ACHN (cell line): ENCODE measurements around the gene DSC3.
A peak's percentile ranks its signal among the peaks of the same experiment; 100 is the strongest.

Experiments used
- DNase-seq: peaks from one replicate; pipeline ENCODE4 v3.0.0-alpha.2; 2015
- in situ Hi-C: cut with HindIII; loops from 2 replicates; pipeline ENCODE4 v1.10.0; 2017; ENCODE audit warnings: low sequenced_read_pairs, low pct_ligation_motif_present, low pct_unique_long_range_greater_than_20kb

Gene DSC3

DNA sequence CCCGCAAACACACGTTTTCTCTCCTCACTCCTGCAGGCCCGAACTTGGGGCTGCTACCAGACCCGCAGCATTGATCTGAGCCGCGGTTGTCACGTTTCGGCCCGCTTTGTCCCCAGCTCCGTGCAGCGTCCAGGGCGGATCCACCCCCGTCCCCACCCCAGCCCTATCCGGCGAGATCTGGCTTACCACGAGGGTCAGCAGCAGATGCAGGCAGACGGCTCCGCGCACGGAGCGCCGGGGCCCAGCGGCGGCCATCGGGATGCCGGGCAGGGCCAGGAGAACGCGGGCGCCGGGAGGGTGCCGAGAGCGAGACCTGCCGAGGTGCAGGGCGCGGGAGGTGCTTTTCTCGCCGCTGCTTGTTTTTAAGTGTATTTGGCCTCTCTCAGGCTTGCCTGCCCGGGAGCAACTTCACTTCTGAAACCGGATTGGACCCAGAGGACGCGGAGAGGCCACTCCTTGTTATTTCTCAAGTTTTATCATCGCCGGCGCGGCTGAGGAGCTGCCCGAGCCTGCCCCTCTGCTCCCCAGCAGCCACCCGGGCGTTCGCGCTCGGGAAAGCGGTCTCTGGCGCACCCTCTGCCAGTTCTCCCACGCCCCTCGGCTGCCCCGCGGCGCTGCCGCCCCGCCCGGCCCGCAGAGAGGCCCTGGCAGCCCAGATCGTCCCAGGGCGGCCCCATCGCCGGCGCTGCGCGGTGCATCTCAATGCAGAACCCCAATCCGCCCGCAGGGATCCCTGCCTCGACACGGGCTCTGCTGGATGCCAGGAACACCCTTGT is at the start of gene DSC3:
DSC3 (minus strand) TSS at position 337 of the 776 bp plus-strand sequence; CDS start at position 255, 82 bp downstream.
- peak; percentile 2 for DNase-seq
- in situ Hi-C loops: no loop called here

DNA sequence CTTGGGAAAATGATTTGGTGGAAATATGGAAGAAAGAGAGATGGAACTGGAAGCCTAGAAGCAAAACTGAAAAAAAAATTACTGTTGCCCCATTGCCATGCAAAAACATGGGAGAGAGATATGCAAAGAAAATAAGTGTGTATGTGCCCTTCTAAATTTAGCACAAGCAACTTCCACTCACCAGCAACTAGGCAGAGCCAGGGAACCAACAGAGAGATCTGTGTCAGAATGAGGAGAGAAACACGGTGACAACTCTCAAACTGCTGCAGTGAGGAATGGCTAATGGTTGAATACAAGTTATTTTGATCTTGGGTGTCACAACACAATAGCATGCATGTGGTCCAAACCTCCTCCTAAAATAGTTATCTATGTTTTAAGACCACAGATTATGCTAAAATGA is 48.8 kb upstream of the DSC3 start:
- in situ Hi-C loops: no loop called here
- DNase-seq: no peak

DNA sequence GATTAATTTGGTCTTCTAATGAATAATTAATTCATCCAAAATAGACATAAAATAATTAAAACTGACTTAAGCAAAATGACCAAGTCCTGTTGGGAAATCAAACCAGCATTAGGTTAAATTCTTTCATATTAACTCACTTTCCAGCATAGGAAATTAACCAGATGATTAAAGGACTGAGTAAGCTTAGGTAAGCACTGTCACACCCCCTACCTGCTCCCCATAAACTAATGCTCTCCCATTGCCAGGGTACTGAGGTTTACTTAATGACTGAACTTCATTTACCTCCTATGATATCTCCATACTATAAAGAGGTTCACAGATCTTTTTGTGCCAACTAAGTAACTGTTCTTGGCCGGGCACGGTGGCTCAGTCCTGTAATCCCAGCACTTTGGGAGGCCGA is 46.0 kb upstream of the DSC3 start:
- DNase-seq: no peak
- in situ Hi-C loops: no loop called here

DNA sequence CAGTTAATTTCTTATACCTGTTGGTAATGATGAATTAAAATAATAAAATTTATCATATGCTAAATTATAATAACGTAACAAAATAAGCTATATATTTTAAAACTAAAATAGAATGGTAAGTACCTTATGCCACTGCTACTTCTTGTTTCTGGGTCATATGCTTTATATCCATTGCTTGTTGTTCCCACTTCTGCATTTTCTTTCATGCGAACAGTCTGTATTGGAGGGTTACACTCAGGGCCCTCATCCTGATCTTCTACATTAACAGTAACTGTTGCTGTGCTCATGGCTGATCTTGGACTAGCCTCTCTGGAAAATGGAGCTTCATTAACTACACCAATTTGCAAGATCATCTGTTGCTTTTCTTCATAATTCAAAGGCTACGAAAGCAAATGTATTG is 37.4 kb upstream of the DSC3 start:
- in situ Hi-C loops: no loop called here
- DNase-seq: no peak

DNA sequence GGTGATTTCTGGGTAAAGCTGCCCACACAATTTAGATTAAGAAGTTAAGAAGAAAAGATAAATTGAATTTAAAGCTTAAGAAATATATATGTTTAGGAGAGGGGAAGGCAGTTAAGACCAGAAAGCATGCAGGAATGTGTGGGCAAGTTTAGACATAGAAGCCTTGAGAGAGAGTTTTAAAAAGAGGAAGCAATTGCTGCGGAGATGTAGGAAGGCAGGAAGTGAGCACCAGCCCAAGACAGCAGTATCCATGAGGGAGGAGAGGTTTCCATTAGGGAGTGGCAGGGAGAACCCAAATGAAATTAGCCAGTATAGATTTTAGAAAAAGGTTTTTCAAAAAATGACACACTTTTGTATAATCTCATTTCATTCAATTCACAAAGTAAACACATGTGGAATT is 35.3 kb upstream of the DSC3 start:
- in situ Hi-C loops: no loop called here
- DNase-seq: no peak

DNA sequence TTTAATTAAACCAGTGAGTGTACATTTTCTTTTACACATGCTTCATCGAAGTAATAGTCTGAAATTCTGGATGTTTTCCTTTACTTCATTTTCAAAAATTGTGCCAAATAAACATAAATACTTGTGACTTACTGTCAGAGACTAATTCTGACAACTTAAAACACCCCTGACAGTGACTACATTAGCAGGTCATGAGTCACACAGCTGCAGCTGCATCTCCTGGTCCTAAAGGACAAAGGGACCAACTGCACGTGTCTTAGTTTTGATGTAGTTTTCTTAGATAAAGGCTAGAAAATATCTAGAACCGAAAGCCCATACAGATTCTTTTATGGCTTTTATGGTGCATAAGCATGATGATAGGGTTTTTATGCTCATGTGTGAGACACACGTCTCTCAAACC is 29.6 kb upstream of the DSC3 start:
- no peak for DNase-seq
- in situ Hi-C loops: no loop called here

DNA sequence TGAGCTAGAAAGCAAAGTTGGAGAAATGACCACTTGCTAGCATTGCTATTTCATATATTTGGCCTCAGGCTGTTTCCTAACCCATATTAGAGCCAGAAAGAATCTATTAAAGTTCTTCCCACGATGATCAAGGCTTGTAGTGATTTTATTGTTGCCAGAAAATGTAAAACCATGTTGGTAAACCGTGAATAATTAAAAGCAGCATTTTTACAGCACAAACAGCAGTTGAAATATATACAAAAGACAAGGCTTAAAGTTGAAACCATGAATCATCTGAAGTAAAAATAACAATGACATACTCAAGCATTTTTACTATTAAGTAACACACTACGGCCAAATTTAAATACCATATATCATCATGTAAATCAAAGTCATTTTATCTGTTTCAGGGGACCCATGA is 27.7 kb upstream of the DSC3 start:
- in situ Hi-C loops: no loop called here
- DNase-seq: no peak

DNA sequence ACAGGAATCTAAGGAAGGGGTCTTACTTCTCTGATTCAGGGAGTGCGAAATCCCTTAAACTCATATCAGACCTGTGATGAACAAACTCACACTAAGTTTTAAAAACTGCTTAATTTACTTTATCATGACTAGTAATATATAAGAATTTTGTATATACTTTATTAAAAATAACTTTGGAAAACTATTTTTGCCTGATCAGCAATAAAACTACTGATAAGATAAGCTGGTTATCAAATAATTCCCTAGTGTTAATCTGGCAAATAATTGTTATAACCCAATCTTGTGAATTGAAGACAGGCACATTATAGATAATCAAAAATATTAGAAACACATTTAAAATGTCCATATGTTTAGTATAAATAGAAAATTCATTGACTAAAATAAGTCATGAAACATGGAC is 23.7 kb upstream of the DSC3 start:
- in situ Hi-C loops: no loop called here
- no peak for DNase-seq

DNA sequence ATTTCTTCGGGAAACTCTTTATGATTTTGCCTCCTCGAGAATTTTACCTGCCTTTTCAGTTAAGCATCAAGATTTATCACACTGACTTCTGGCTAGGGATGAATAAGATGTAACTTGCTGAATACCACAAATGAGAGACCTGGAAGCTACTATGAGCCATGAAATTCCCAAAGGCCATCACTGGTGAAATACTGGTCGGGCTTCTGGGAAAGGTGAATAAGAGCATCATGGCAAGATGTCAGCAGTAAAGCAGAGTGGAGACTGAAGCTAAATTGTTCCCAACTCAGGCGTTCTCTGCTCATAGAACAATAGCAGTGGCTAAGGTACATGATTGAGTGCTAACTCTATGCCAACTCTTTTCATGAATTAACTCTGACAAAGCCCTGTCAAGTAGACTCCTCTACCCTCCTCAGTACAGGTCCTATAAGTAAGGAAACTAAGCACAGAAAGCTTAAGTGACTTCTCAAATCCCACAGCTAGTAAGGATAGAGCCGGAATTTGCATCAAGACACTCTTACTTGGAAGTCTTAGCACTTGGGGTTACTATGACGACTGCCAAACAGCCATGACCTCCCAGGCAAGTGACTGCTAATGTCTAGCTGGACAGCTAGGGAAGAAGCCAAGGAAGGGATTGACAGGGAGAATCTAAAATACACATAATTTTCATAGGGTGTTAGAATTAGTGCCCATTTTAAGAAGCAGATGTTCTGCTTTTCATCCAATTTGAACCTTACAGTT is 22.7 kb upstream of the DSC3 start:
- DNase-seq: no peak

DNA sequence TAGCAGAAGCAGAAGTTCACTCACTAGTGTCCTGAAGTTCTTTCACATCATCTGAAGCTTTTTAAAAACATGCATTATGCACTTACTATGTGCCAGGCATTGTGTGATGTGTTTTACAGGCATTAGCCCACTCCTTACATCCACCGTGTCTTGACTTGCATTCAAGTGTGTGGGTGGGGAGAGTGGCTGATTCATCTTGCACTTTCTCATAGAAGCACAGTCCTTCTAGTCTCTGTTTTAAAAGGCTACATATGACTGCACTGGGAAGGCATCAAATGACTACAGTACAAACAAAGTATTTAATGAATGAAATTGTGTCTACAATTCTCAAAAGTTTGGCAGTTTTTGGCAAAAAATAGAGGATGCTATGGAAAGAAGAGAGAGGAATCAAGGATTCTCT is 21.6 kb upstream of the DSC3 start:
- no peak for DNase-seq
- in situ Hi-C loops: no loop called here

More for the DNA sequence above, 22.7 kb upstream of the DSC3 start:
- in situ Hi-C loops: no loop called here

DNA sequence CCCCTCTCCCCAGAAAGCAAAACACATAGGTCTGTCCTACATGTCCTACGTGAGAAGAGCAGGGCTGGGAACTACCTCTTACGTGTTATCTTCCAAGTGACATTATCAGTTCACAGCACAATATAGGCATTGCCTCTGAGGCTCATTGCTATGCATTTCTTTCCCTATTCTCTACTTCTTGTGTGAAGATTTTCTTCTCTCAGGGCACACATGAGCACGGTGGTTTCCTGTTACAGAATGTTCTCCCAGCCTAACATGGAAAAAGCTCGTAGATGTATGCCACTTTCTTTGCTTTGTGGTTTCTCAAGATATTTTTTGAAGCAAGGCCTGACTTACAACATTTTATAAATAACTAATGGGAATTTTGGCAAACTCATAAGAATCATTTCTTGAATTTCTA is 19.4 kb upstream of the DSC3 start:
- DNase-seq: no peak
- in situ Hi-C loops: no loop called here

DNA sequence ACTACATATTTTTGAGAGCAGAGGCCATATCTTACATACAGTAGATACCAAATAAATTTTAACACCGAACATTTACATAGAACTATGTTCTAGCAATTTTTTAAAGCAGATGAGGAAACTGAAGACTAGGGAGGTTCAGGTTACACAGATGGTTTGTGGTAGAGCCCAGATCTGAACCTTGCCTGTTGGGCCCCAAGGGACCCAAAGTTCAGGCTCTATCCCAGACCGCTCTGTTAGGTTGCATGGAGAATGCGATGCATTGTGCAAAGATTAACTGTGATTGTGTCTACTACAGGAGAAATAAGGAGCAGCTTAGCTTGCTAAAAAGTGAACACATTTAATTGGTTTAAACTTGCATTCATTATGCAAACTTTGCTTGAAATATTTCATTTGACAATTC is 16.4 kb upstream of the DSC3 start:
- in situ Hi-C loops: no loop called here

DNA sequence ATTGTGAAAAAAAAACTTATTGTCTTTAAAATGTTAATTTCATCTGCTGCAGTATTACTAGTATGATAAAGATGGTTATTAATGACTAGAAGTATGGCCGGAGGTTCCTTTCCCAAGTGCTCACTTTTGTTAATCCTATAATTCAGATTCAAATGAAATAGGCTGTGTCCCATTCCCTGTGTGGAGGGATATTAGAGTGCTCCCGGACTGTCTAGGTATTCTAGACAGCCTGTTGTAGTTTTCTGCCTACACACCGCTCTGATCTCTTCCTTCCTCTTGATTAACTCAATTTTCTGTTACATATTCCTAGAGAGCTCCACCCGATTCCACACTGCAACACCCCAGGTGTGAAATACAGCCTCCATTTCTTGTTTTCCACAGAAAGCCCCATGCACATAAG is 15.4 kb upstream of the DSC3 start:
- in situ Hi-C loops: no loop called here
- no peak for DNase-seq

More for the DNA sequence above, 16.4 kb upstream of the DSC3 start:
- no peak for DNase-seq

DNA sequence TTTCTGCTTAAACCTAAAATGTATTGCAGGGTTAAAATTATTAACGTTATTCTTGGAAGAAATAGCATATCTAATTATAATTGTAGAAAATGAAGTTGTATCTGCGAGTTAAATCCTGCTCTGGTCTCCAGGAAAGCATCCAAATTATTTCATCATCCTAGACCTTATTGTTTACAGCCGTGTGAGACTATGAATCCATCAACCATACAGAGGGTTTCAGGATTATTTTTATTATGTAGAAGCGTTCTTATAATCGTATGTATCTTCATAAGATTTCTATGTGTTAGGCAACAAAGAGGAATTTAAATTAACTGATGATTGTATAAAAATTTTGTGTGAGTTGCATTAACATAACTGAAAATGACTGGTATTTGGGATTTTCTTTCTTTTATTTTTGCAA is 14.5 kb upstream of the DSC3 start:
- DNase-seq: no peak
- in situ Hi-C loops: no loop called here

DNA sequence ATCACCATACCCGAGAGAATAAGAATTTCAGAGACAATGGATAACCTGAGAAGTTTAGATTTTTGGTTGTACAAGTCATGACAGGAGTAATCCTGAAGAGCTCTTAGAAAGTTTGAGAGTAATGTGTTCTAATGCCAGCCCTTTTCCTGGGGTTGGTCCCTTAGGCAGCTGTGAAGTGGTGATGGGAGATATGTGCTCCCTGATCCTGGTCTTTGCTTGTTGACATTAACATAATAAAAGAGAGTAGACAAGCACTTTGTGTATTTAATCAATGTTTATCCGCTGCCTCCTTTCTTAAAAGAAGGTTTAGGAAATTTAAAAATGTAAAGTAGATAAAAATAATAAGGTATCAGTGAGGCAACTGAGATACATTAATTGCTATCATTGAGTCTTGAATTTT is 13.8 kb upstream of the DSC3 start:
- no peak for DNase-seq
- in situ Hi-C loops: no loop called here

DNA sequence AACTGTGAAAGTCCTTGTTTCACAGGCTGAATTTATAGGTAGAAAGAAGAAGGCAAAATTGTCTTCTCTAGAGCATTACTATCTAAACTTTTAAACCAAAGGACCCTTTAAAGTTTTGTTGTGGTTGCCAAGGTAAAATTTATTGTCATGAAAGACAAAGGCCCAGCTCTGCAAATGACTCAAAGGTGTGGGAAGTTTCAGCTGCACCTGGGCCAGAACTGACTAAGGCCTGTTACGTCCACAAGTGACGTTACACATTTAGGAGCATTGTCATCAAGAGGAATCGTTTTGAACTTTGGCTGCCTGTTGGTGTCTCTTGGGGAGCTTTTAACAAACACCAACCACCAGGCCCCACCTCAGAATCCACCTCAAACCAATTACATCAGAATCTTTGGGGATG is 8.1 kb upstream of the DSC3 start:
- DNase-seq: no peak
- in situ Hi-C loops: no loop called here

DNA sequence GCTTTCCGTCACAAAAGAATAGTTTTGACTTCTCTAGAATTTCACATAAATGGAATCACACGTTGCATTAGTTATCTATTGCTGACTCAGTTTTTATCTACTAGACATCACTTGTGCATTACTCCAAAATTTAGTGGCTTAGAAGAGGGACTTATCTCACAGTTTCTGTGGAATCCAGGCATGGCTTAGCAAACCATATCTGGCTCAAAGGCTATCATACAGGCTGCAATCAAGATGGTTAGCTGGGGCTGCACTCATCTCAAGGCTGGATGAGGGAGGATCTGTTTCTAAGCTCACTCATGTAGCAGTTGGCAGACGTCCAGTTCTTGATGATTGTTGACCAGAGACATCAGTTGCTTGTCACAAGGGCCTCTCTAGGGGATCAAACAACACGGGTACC is 6.6 kb upstream of the DSC3 start:
- in situ Hi-C loops: no loop called here
- DNase-seq: no peak

DNA sequence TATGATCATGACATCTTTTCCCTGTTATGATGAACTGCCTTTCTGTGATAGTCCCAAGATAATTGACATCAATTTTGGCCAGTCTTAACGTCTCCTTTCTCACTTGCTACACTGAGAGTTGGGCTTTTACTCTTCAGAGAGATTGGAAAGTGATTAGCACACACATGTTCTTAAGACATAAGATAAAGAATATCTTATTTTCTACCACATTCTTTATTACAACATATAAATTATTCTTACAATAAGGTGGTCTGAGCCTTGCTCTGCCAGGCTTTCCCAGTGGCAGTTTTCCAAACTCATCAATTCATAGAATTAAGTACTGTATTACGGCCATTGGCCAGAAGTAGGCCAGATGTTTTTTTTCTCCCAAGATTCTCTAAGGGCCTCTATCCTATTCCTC is 5.7 kb upstream of the DSC3 start:
- no peak for DNase-seq
- in situ Hi-C loops: no loop called here

DNA sequence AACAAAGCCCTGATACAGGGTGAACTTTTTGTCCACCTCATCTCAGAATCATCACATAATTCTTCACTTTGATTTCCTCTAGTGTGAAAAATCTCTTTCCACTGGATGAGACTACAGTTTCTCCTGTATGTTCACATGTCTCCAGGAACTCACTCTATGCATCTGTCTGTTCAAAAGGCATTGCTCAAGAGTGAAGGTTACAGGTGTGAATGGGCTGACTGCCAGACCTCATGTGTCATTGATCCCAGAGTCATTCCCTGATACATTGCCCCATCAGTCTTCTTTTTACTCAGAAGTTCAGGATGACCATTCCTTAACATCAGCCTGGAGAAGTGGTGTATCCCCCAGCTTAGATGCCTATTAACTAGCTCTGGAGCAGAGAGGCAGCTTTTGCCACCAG is 4.4 kb upstream of the DSC3 start:
- DNase-seq: no peak
- in situ Hi-C loops: no loop called here

DNA sequence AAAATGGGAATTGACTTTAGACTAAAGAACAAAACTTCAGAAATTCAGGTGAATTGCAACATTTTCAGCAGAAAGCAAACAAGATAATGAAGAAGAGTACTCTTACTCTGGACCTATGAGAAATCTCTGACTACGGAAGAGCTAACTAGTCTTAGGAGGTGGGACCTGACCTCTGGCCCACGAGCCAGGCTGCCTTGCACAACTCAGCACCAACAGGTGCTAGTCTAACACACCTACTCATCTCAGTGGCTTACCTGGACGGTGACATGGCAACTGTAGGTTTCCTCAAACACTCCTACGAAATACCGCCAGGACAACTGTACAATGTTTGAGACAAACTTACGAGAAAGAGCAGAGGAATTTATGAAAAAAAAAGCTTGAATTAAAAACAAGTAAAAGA is 3.1 kb upstream of the DSC3 start:
- DNase-seq: no peak
- in situ Hi-C loops: no loop called here
